ENCODE data around the gene PLCL1.

DNA sequence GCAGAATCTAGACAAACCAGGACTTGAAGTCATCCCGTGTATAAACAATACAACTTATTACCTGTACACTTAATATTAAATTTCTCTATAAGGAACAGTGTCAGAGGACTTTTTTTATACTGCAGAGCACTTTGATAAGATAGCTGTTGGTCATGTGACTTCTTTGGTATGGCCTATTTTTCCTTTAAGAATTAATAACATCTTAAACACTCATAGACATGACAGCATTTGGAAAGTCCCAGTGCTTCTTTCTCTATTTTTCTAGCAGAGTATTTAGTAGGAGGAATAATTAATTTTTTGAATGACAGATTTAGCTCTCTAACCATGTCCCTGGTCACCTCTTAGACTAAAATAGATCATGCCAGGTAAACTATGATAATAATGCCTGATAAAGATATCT, 59.4 kb downstream of the PLCL1 start:
- TF ChIP-seq, protein P1, sequence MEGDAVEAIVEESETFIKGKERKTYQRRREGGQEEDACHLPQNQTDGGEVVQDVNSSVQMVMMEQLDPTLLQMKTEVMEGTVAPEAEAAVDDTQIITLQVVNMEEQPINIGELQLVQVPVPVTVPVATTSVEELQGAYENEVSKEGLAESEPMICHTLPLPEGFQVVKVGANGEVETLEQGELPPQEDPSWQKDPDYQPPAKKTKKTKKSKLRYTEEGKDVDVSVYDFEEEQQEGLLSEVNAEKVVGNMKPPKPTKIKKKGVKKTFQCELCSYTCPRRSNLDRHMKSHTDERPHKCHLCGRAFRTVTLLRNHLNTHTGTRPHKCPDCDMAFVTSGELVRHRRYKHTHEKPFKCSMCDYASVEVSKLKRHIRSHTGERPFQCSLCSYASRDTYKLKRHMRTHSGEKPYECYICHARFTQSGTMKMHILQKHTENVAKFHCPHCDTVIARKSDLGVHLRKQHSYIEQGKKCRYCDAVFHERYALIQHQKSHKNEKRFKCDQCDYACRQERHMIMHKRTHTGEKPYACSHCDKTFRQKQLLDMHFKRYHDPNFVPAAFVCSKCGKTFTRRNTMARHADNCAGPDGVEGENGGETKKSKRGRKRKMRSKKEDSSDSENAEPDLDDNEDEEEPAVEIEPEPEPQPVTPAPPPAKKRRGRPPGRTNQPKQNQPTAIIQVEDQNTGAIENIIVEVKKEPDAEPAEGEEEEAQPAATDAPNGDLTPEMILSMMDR (IDR thresholded peaks at IDR 0.05; ENCODE audit: low read length), result no peak
- TF ChIP-seq EZH2 (optimal IDR thresholded peaks at IDR 0.05; ENCODE audit: low read depth, low read length) (no peak), EZH2phosphoT487 (IDR thresholded peaks at IDR 0.05; ENCODE audit: low read length) (no peak)
